Activated naive CD4-positive, alpha-beta T cell treated with anti-CD3 and anti-CD28 coated beads, Interleukin-2, amount 10 ng/mL, durations not matched to agents 7 days and 5 days (primary cell): ENCODE results near the gene RASA4.
A peak's percentile ranks its signal among the peaks of the same experiment; 100 is the strongest.
"Not testable (repeated sequence)": the region's sequence is repeated elsewhere in the genome, so short reads cannot be mapped to it uniquely, and the experiment has no call there.

Experiments used
- CTCF ChIA-PET: fragments of 350-600 bp; sonication (Branson Sonifier 250); formaldehyde crosslinking; loops from one replicate; lab custom pipeline; 2021; ENCODE audit warnings: antibody characterized with exemption; lab: Charles Lee
- DNase-seq: peaks from one replicate; pipeline ENCODE4 v3.0.0-alpha.2; 2020
- H3K27ac Mint-ChIP-seq: one replicate; pipeline ENCODE4 v1.8.0; 2021; ENCODE audit warnings: mild to moderate bottlenecking, moderate library complexity, mixed read lengths
- H3K27me3 Mint-ChIP-seq: one replicate; pipeline ENCODE4 v1.8.0; 2021; ENCODE audit warnings: mild to moderate bottlenecking, mixed read lengths
- H3K36me3 Mint-ChIP-seq: one replicate; pipeline ENCODE4 v1.8.0; 2021; ENCODE audit warnings: mixed read lengths
- H3K4me1 Mint-ChIP-seq: one replicate; pipeline ENCODE4 v1.8.0; 2021; ENCODE audit warnings: mixed read lengths
- H3K4me3 Mint-ChIP-seq: one replicate; pipeline ENCODE4 v1.8.0; 2021; ENCODE audit warnings: mild to moderate bottlenecking, moderate library complexity, mixed read lengths
- H3K9me3 Mint-ChIP-seq: one replicate; pipeline ENCODE4 v1.8.0; 2021; ENCODE audit warnings: mixed read lengths

The RASA4 gene

GRCh38 chr7:102614346-102614697, 2.2 kb downstream of the RASA4 start:
- H3K27me3 Mint-ChIP-seq, DNase-seq, H3K4me1 Mint-ChIP-seq, H3K9me3 Mint-ChIP-seq, CTCF ChIA-PET, H3K36me3 Mint-ChIP-seq, H3K4me3 Mint-ChIP-seq, H3K27ac Mint-ChIP-seq: not testable (repeated sequence)

- H3K36me3 Mint-ChIP-seq, H3K4me3 Mint-ChIP-seq, H3K27ac Mint-ChIP-seq, CTCF ChIA-PET, DNase-seq, H3K4me1 Mint-ChIP-seq, H3K27me3 Mint-ChIP-seq, H3K9me3 Mint-ChIP-seq: not testable (repeated sequence)
These were observed 2.8 kb downstream of the RASA4 start for GRCh38 chr7:102613575-102614345.

- H3K36me3 Mint-ChIP-seq, H3K9me3 Mint-ChIP-seq, DNase-seq, H3K4me3 Mint-ChIP-seq, H3K27me3 Mint-ChIP-seq, H3K4me1 Mint-ChIP-seq, H3K27ac Mint-ChIP-seq, CTCF ChIA-PET: not testable (repeated sequence)
These were observed 4.8 kb downstream of the RASA4 start for GRCh38 chr7:102611675-102612325.

- DNase-seq, H3K9me3 Mint-ChIP-seq, CTCF ChIA-PET, H3K27me3 Mint-ChIP-seq, H3K27ac Mint-ChIP-seq, H3K4me3 Mint-ChIP-seq, H3K4me1 Mint-ChIP-seq, H3K36me3 Mint-ChIP-seq: not testable (repeated sequence)
These were observed 5.4 kb downstream of the RASA4 start for GRCh38 chr7:102611013-102611674.

GRCh38 chr7:102610441-102610840, 6.1 kb downstream of the RASA4 start:
- H3K4me3 Mint-ChIP-seq, CTCF ChIA-PET, H3K27me3 Mint-ChIP-seq, H3K4me1 Mint-ChIP-seq, H3K36me3 Mint-ChIP-seq, DNase-seq, H3K9me3 Mint-ChIP-seq, H3K27ac Mint-ChIP-seq: not testable (repeated sequence)

- H3K27me3 Mint-ChIP-seq, CTCF ChIA-PET, H3K9me3 Mint-ChIP-seq, H3K36me3 Mint-ChIP-seq, H3K4me3 Mint-ChIP-seq, H3K27ac Mint-ChIP-seq, DNase-seq, H3K4me1 Mint-ChIP-seq: not testable (repeated sequence)
These were observed 6.8 kb downstream of the RASA4 start for GRCh38 chr7:102609734-102610133.

- DNase-seq, CTCF ChIA-PET, H3K4me1 Mint-ChIP-seq, H3K27me3 Mint-ChIP-seq, H3K36me3 Mint-ChIP-seq, H3K4me3 Mint-ChIP-seq, H3K27ac Mint-ChIP-seq, H3K9me3 Mint-ChIP-seq: not testable (repeated sequence)
These were observed 9.7 kb downstream of the RASA4 start for GRCh38 chr7:102606848-102607247.

GRCh38 chr7:102604431-102605145, 12.0 kb downstream of the RASA4 start:
- DNase-seq, H3K9me3 Mint-ChIP-seq, H3K4me3 Mint-ChIP-seq, H3K4me1 Mint-ChIP-seq, H3K36me3 Mint-ChIP-seq, CTCF ChIA-PET, H3K27me3 Mint-ChIP-seq, H3K27ac Mint-ChIP-seq: not testable (repeated sequence)

GRCh38 chr7:102602317-102602716, 14.2 kb downstream of the RASA4 start:
- CTCF ChIA-PET, H3K4me1 Mint-ChIP-seq, H3K9me3 Mint-ChIP-seq, H3K4me3 Mint-ChIP-seq, H3K27ac Mint-ChIP-seq, H3K27me3 Mint-ChIP-seq, DNase-seq, H3K36me3 Mint-ChIP-seq: not testable (repeated sequence)

- CTCF ChIA-PET, H3K27me3 Mint-ChIP-seq, H3K27ac Mint-ChIP-seq, H3K4me1 Mint-ChIP-seq, H3K4me3 Mint-ChIP-seq, H3K9me3 Mint-ChIP-seq, H3K36me3 Mint-ChIP-seq, DNase-seq: not testable (repeated sequence)
These were observed 16.9 kb downstream of the RASA4 start for GRCh38 chr7:102599699-102600098.

GRCh38 chr7:102596036-102596435, 20.5 kb downstream of the RASA4 start:
- H3K27me3 Mint-ChIP-seq, H3K27ac Mint-ChIP-seq, H3K9me3 Mint-ChIP-seq, H3K4me1 Mint-ChIP-seq, DNase-seq, H3K4me3 Mint-ChIP-seq, CTCF ChIA-PET, H3K36me3 Mint-ChIP-seq: not testable (repeated sequence)

- H3K9me3 Mint-ChIP-seq, H3K36me3 Mint-ChIP-seq, H3K4me1 Mint-ChIP-seq, H3K27me3 Mint-ChIP-seq, CTCF ChIA-PET, DNase-seq, H3K27ac Mint-ChIP-seq, H3K4me3 Mint-ChIP-seq: not testable (repeated sequence)
These were observed 22.8 kb downstream of the RASA4 start for GRCh38 chr7:102593637-102594334.

GRCh38 chr7:102592477-102593019, 24.0 kb downstream of the RASA4 start:
- H3K4me3 Mint-ChIP-seq, CTCF ChIA-PET: not testable (repeated sequence)
- DNase-seq = peak; percentile 58

GRCh38 chr7:102589857-102590256, 26.7 kb downstream of the RASA4 start:
- H3K27me3 Mint-ChIP-seq, H3K9me3 Mint-ChIP-seq, H3K36me3 Mint-ChIP-seq, DNase-seq, H3K4me1 Mint-ChIP-seq, H3K27ac Mint-ChIP-seq, CTCF ChIA-PET, H3K4me3 Mint-ChIP-seq: not testable (repeated sequence)

More at GRCh38 chr7:102592477-102593019, 24.0 kb downstream of the RASA4 start:
- H3K36me3 Mint-ChIP-seq, H3K27me3 Mint-ChIP-seq, H3K4me1 Mint-ChIP-seq, H3K9me3 Mint-ChIP-seq, H3K27ac Mint-ChIP-seq: not testable (repeated sequence)
